ENCODE measurements around the gene INF2.

The INF2 gene

GRCh38 chr14:104751539-104752422, 62.4 kb downstream of the INF2 start:
- DNase-seq (ENCODE audit: low read depth): no peak

- no peak for DNase-seq (ENCODE audit: low read depth)
These were observed 63.0 kb downstream of the INF2 start for GRCh38 chr14:104752423-104752734.

- DNase-seq (ENCODE audit: low read depth): peak; percentile 98
These were observed 63.5 kb downstream of the INF2 start, which contains the start of gene SIVA1 for GRCh38 chr14:104752735-104753527. SIVA1 (plus strand) TSS chr14:104753147; CDS start chr14:104753202, 55 bp downstream.

- no peak for DNase-seq (ENCODE audit: low read depth)
These were observed 64.3 kb downstream of the INF2 start for GRCh38 chr14:104753528-104754212.

- no peak for DNase-seq (ENCODE audit: low read depth)
These were observed 64.9 kb downstream of the INF2 start for GRCh38 chr14:104754213-104754851.

- no peak for DNase-seq (ENCODE audit: low read depth)
These were observed 66.2 kb downstream of the INF2 start for GRCh38 chr14:104755621-104756020.

GRCh38 chr14:104756477-104757237, 67.2 kb downstream of the INF2 start:
- no peak for DNase-seq (ENCODE audit: low read depth)

- no peak for DNase-seq (ENCODE audit: low read depth)
These were observed 67.8 kb downstream of the INF2 start for GRCh38 chr14:104757238-104757585.

- DNase-seq (ENCODE audit: low read depth): no peak
These were observed 68.4 kb downstream of the INF2 start for GRCh38 chr14:104757681-104758392.

- DNase-seq (ENCODE audit: low read depth): no peak
These were observed 69.9 kb downstream of the INF2 start for GRCh38 chr14:104758981-104759969.

GRCh38 chr14:104765517-104765916, 76.1 kb downstream of the INF2 start:
- DNase-seq (ENCODE audit: low read depth): no peak

GRCh38 chr14:104766256-104766862, 76.9 kb downstream of the INF2 start:
- DNase-seq (ENCODE audit: low read depth): no peak

- no peak for DNase-seq (ENCODE audit: low read depth)
These were observed 77.6 kb downstream of the INF2 start for GRCh38 chr14:104766863-104767633.

- DNase-seq (ENCODE audit: low read depth): no peak
These were observed 78.2 kb downstream of the INF2 start for GRCh38 chr14:104767634-104767918.

- DNase-seq (ENCODE audit: low read depth): peak; percentile 65
These were observed 79.3 kb downstream of the INF2 start for GRCh38 chr14:104768437-104769323.

GRCh38 chr14:104769324-104770071, 80.1 kb downstream of the INF2 start:
- DNase-seq (ENCODE audit: low read depth): no peak

GRCh38 chr14:104770072-104770579, 80.7 kb downstream of the INF2 start:
- no peak for DNase-seq (ENCODE audit: low read depth)

Measured in T-helper 22 cell (primary cell).